ENCODE results near the gene CCDC54. TPM values are rescaled to one million over a fixed set of nuclear protein-coding genes. Genes with fewer than 3 reads are reported as not detected.

Gene CCDC54
- total RNA-seq, 4 donors from 2014 or later: not detected

GRCh38 chr3:107368654-107369398 lies 8.4 kb upstream of the CCDC54 start:
- no peak for DNase-seq
- WGBS, 2 donors (ENCODE audit: low coverage in 1 of 2): 81 to 86% methylated on average over 8 of the region's 8 CpGs
- TF ChIP-seq POLR2AphosphoS5 (IDR thresholded peaks at IDR 0.05) (no peak), EP300 (IDR thresholded peaks at IDR 0.05; ENCODE audit: low read depth) (no peak), CTCF (IDR thresholded peaks at IDR 0.05) (no peak), POLR2A (IDR thresholded peaks at IDR 0.05) (no peak)
- in situ Hi-C loops (cut with MboI; ENCODE audit: low pct_ligation_motif_present in 1 of 4, low pct_unique_long_range_greater_than_20kb in 1 of 4, low sequenced_read_pairs in 3 of 4): no loop called here
- Histone ChIP-seq H3K27ac (no peak overlapping the region), H3K27me3 (no peaks in the 10 kb centered on the region), H3K4me3 (no peak overlapping the region), H3K4me1 (no peaks in the 10 kb centered on the region), H3K36me3 (no peaks in the 10 kb centered on the region), H3K9me3 (no peaks in the 10 kb centered on the region)
- intact Hi-C loops (cut with DNase I; ENCODE audit: low total_unique reads): no loop called here

- H3K9me3 ChIP-seq: no peaks in the 10 kb centered on the region
- no peak overlapping the region for H3K27ac ChIP-seq
- intact Hi-C loops (cut with DNase I; ENCODE audit: low total_unique reads) (no loop called here), in situ Hi-C loops (cut with MboI; ENCODE audit: low pct_ligation_motif_present in 1 of 4, low pct_unique_long_range_greater_than_20kb in 1 of 4, low sequenced_read_pairs in 3 of 4) (no loop called here)
- TF ChIP-seq POLR2AphosphoS5 (IDR thresholded peaks at IDR 0.05) (no peak), POLR2A (IDR thresholded peaks at IDR 0.05) (no peak), EP300 (IDR thresholded peaks at IDR 0.05; ENCODE audit: low read depth) (no peak), CTCF (IDR thresholded peaks at IDR 0.05) (no peak)
- no peak for DNase-seq
- no peaks in the 10 kb centered on the region for H3K36me3 ChIP-seq
- H3K4me1 ChIP-seq: no peaks in the 10 kb centered on the region
- no peak overlapping the region for H3K4me3 ChIP-seq
- 0 to 19% methylated on average over 2 of the region's 2 CpGs for WGBS, 2 donors (ENCODE audit: low coverage in 1 of 2)
- H3K27me3 ChIP-seq: no peaks in the 10 kb centered on the region
Observed at GRCh38 chr3:107369791-107370190, 7.4 kb upstream of the CCDC54 start.

GRCh38 chr3:107370907-107371306 lies 6.3 kb upstream of the CCDC54 start:
- WGBS, 2 donors (ENCODE audit: low coverage in 1 of 2): 53 to 67% methylated on average over 2 of the region's 2 CpGs
- DNase-seq: no peak

GRCh38 chr3:107372506-107372905 lies 4.7 kb upstream of the CCDC54 start:
- Histone ChIP-seq H3K4me3 (no peak overlapping the region), H3K27me3 (no peaks in the 10 kb centered on the region), H3K4me1 (no peaks in the 10 kb centered on the region), H3K36me3 (no peaks in the 10 kb centered on the region), H3K9me3 (no peaks in the 10 kb centered on the region), H3K27ac (no peak overlapping the region)
- in situ Hi-C loops (cut with MboI; ENCODE audit: low pct_ligation_motif_present in 1 of 4, low pct_unique_long_range_greater_than_20kb in 1 of 4, low sequenced_read_pairs in 3 of 4): no loop called here
- no peak for TF ChIP-seq POLR2A (IDR thresholded peaks at IDR 0.05)
- TF ChIP-seq CTCF (IDR thresholded peaks at IDR 0.05): no peak
- TF ChIP-seq POLR2AphosphoS5 (IDR thresholded peaks at IDR 0.05): no peak
- 65 to 79% methylated on average over 6 of the region's 6 CpGs for WGBS, 2 donors (ENCODE audit: low coverage in 1 of 2)
- intact Hi-C loops (cut with DNase I; ENCODE audit: low total_unique reads): no loop called here
- DNase-seq: no peak

More at GRCh38 chr3:107370907-107371306, 6.3 kb upstream of the CCDC54 start:
- Histone ChIP-seq H3K27ac (no peak overlapping the region), H3K4me1 (no peaks in the 10 kb centered on the region), H3K36me3 (no peaks in the 10 kb centered on the region), H3K9me3 (no peaks in the 10 kb centered on the region), H3K4me3 (no peak overlapping the region), H3K27me3 (no peaks in the 10 kb centered on the region)
- intact Hi-C loops (cut with DNase I; ENCODE audit: low total_unique reads): no loop called here
- in situ Hi-C loops (cut with MboI; ENCODE audit: low pct_ligation_motif_present in 1 of 4, low pct_unique_long_range_greater_than_20kb in 1 of 4, low sequenced_read_pairs in 3 of 4): no loop called here
- TF ChIP-seq POLR2AphosphoS5 (IDR thresholded peaks at IDR 0.05) (no peak), CTCF (IDR thresholded peaks at IDR 0.05) (no peak), EP300 (IDR thresholded peaks at IDR 0.05; ENCODE audit: low read depth) (no peak), POLR2A (IDR thresholded peaks at IDR 0.05) (no peak)

Measured in transverse colon (tissue), 4 donors.